GM12864 (cell line): ENCODE results near the gene FOXP4.

Experiments used
- DNase-seq: peaks from one replicate; pipeline ENCODE4 v3.0.0-alpha.2; 2011; ENCODE audit warnings: low read depth
- H3K4me3 ChIP-seq: 2 replicates; pipeline ENCODE4 v1.5.1; 2011; ENCODE audit warnings: mild to moderate bottlenecking, low read depth, low read length, control low read depth
- CTCF ChIP-seq: IDR thresholded peaks from 2 replicates; pipeline ENCODE4 v1.5.1; 2011; ENCODE audit warnings: low read depth, mild to moderate bottlenecking, moderate library complexity, low read length, control low read depth, inconsistent platforms; ENCODE audit errors: missing control alignments

FOXP4 gene

GRCh38 chr6:41650120-41650519 is 103.9 kb downstream of the FOXP4 start:
- TF ChIP-seq CTCF, result no peak
- DNase-seq, result no peak
- H3K4me3 ChIP-seq, result no peak overlapping the region

- no peak for DNase-seq
Measured at GRCh38 chr6:41651246-41651961, 105.2 kb downstream of the FOXP4 start.

More at GRCh38 chr6:41651246-41651961, 105.2 kb downstream of the FOXP4 start:
- no peak overlapping the region for H3K4me3 ChIP-seq
- TF ChIP-seq CTCF, result no peak
